NOMO-1 (cell line): ENCODE measurements around the gene ZNF467.

ENCODE experiments used
- DNase-seq, 2 experiments: peaks; one replicate each; lab custom pipeline; 2025; ENCODE audit not compliant: unreplicated experiment in 2 of 2; lab: John Stamatoyannopoulos, UW

The ZNF467 gene, protein sequence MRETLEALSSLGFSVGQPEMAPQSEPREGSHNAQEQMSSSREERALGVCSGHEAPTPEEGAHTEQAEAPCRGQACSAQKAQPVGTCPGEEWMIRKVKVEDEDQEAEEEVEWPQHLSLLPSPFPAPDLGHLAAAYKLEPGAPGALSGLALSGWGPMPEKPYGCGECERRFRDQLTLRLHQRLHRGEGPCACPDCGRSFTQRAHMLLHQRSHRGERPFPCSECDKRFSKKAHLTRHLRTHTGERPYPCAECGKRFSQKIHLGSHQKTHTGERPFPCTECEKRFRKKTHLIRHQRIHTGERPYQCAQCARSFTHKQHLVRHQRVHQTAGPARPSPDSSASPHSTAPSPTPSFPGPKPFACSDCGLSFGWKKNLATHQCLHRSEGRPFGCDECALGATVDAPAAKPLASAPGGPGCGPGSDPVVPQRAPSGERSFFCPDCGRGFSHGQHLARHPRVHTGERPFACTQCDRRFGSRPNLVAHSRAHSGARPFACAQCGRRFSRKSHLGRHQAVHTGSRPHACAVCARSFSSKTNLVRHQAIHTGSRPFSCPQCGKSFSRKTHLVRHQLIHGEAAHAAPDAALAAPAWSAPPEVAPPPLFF

GRCh38 chr7:149773446-149774236 is at the start of gene ZNF467:
ZNF467 (minus strand) TSS chr7:149773588; CDS start chr7:149771032, 2,556 bp downstream.
- DNase-seq, result no peak

- no peak for DNase-seq
Measured at GRCh38 chr7:149822353-149822943, 49.1 kb upstream of the ZNF467 start.

DNA sequence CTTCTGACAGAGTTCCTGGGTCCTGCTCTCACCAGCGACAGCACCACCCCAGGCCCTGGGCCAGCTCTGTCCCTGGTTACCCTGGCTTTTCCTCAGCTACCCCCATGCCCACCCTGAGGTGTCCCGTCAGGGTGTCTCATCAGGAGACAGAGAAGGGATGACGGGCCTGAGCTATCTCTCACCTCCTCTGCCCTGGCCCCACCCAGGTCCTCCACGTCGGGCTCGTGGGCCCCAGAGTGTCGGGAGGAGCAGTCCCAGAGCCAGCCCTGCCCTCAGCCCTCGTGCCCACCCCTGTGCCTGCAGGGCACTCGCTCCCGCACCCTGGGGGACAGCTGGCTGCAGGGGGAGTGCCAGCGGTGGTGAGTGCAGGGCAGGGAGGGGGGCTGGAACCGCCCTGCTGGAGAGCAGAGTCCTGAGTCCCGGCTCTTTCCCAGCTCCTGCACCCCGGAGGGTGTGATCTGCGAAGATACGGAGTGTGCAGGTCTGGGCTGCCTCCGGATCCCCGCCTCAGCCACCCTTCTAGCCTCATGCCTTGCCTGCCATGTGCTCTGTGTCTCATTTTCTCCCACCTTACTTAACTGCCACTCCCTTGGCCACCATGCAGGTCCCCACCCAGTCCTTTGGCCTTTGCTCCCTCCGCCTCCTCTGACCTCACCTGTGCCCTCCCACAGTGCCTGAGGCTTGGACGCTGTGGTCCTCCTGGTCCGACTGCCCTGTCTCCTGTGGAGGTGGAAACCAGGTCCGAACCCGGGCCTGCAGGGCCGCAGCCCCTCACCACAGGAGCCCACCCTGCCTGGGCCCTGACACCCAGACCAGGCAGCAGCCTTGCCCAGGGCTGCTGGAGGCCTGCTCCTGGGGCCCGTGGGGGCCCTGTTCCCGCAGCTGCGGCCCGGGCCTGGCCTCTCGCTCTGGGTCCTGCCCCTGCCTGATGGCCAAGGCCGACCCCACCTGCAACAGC is 48.1 kb upstream of the ZNF467 start:
- no peak for DNase-seq

DNA sequence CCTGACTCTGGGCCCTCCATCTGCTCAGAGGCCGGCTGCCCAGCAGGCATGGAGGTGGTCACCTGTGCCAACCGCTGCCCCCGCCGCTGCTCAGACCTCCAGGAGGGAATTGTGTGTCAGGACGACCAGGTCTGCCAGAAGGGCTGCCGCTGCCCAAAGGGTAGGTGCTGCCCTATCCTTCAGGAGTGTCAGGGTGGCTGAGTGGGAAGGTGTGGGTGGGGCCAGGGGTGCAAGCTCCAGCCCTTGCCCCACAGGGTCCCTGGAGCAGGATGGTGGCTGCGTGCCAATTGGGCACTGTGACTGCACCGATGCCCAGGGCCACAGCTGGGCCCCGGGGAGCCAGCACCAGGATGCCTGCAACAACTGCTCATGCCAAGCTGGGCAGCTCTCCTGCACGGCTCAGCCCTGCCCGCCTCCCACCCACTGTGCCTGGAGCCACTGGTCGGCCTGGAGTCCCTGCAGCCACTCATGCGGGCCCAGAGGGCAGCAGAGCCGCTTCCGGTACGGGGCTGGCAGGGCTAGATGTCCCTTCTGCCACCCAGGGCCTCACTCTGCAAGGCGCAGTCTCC is 47.3 kb upstream of the ZNF467 start:
- no peak for DNase-seq

GRCh38 chr7:149819961-149820340 is 46.6 kb upstream of the ZNF467 start:
- DNase-seq, result no peak

DNA sequence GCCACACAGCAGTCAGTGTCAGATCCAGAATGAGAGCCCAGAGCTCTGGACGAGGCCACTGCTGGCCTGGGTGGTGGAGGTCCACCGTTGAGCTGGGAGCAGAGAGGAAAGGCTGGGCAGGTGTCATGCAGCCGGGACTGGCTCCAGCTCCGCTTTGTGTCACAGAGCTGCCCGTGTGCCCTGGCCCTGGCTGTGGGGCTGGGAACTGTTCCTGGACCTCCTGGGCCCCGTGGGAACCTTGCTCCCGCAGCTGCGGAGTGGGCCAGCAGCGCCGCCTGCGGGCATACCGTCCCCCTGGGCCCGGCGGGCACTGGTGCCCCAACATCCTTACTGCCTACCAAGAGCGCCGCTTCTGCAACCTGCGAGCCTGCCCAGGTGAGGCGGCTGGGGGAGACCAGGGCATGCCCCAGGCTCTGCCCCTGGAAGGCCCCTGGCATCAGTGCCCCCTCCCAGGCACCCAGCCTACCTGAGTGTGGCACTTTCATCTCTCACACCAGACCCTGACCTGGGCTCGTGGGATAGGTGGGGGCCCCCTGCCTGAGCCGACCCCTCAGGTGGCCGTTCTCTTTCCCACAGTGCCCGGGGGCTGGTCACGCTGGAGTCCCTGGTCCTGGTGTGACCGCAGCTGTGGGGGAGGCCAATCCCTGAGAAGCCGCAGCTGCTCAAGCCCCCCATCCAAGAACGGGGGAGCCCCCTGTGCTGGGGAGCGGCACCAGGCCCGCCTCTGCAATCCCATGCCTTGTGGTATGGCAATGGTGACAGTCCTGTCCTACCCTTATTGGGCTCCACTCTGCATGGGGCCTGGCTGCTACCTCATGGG is 46.0 kb upstream of the ZNF467 start:
- DNase-seq, result no peak

DNA sequence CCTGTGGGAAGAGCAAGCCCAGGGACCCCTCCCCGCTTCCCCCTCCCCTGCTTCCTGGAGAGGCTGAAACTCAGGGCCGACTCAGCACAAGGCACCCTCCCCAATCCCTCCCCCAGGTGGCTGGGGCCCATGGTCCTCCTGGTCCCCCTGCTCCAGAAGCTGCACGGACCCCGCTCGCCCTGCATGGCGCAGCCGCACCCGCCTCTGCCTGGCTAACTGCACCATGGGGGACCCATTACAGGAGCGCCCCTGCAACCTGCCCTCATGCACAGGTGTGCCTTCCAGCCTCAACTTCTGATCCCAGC is 45.1 kb upstream of the ZNF467 start:
- no peak for DNase-seq

- no peak for DNase-seq
Measured at GRCh38 chr7:149817836-149818535, 44.6 kb upstream of the ZNF467 start.

- DNase-seq, result no peak
Measured at GRCh38 chr7:149817301-149817771, 43.9 kb upstream of the ZNF467 start.

DNA sequence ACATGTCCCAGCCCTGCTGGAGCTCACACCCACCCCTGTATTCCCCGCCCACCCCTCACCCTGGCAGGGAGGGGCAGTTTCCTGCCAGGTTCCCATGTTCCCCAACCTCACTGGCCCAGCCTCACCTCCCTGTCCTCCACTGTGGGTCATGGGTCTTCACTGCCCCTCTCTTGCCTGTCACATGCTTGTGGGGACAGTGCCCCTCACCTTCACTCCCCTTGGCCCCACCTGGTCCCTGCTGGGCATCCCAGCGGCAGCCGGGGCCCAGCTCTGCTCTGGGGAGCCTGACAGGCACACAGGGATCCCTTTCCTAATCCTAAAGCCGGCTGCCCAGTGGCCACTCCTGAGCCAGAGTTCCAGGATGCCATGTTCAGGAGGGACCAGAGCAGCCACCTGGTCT is 43.4 kb upstream of the ZNF467 start:
- no peak for DNase-seq

DNA sequence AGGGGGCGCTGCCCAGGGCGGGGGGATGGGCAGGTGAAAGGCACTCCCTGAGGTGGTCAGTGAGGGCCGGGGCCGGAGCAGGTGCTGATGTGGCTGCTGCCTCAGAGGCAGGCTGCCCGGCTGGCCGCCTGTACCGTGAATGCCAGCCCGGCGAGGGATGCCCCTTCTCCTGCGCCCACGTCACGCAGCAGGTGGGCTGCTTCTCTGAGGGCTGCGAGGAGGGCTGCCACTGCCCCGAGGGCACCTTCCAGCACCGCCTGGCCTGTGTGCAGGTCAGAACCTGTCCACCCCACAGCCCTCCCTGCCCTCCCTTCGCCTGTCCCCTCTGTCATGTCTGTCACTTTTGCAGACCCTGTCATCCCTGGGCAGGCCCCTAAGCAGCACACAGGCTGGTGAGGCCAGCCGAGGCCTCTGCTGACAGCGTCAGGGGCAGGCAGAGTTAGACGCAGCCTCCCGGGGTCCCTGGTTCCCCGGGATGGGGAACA is 42.9 kb upstream of the ZNF467 start:
- no peak for DNase-seq

DNA sequence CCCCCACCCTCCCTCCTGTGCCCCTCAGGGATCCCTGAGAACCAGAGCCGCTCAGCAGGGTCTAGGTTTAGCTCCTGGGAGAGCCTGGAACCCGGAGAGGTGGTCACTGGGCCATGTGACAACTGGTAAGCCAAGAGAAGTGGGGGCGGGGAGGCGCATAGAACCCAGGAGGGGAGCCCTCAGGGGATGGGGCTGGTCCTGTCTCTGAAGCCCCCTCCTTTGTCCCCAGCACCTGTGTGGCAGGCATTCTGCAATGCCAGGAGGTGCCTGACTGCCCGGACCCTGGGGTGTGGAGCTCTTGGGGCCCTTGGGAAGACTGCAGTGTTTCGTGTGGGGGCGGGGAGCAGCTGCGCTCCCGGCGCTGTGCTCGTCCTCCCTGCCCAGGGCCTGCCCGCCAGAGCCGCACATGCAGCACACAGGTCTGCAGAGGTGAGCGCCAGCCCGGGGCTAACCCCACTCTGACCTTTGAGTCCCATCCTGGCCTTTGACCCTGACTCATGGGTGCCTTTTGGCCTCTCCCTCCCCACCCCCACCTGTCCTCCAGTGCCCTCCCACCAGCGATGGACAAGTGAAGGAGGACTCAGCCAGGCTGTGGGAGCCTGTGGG is 42.4 kb upstream of the ZNF467 start:
- DNase-seq, result no peak

DNA sequence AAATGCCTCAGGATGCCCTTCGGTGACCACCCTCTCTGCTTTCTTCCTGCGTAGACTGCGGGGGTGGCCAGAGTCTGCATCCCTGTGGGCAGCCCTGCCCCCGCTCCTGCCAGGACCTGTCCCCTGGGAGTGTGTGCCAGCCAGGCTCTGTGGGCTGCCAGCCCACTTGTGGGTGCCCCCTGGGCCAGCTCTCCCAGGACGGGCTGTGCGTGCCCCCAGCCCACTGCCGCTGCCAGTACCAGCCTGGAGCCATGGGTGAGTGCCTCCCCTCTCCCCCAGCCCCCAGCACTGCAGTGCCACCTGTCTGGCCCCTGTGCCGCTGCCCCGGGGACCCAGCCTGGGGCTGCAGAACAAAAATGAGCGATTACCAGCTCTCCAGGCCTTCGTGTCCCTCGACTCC is 41.7 kb upstream of the ZNF467 start:
- no peak for DNase-seq

- no peak for DNase-seq
Measured at GRCh38 chr7:149814494-149814893, 41.1 kb upstream of the ZNF467 start.

DNA sequence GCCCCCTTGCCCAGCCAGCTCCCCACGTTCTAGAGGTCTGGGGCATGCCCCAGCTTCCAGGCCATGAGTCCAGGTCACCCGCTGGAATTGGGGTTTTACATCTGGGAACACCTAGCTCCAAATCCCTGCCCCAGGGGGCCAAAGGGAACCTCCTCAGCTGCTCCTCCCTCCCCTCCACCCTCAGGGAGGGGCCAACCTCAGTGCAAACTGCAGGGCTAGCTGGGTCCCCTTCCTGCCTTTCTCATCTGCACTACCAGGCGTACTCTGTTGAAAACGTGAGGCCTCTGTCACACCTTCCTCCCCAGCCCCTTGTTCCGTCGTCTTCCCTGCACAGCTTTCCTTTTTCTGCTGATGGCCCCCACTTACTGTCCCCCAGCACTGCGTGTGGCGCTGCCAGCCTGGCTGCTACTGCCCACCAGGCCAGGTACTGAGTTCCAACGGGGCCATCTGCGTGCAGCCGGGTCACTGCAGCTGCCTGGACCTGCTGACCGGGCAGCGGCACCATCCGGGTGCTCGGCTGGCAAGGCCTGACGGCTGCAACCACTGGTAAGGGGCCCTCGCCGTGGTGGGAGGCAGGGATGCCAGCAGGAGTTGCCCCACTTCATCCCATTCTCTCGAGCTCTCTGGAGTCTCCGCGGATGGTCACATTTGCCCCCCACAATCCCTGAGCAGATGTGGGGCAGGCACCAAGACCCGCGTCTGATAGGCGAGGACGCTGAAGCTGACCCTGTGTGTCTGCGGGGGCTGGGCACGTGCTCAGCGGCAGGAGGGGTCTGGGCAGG is 40.1 kb upstream of the ZNF467 start:
- no peak for DNase-seq

- DNase-seq, result no peak
Measured at GRCh38 chr7:149811831-149812490, 38.6 kb upstream of the ZNF467 start.

DNA sequence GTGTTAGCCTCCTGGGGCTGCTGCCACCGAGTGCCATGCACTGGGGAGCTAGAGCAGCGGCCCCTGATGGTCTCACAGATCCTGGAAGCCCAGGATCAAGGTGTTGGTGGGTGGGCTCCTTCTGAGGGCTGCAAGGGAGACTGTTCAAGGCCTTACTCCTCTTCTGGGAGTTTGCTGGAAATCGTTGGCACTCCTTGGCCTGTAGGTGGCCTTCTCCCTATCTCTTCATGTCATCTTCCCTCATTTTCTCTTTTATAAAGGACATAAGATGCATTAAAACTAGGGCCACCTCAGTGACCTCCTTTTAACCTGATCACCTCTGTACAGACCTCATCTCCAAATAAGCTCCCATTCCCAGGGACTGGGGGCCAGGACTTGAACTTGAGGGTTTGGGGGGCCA is 37.8 kb upstream of the ZNF467 start:
- no peak for DNase-seq
